Measurements from ENCODE around the gene GNG13. TPM values are rescaled to one million over a fixed set of nuclear protein-coding genes. Genes with fewer than 3 reads are reported as not detected.

GNG13 gene
- total RNA-seq, 1 donor from 2014 or later: not detected

DNA sequence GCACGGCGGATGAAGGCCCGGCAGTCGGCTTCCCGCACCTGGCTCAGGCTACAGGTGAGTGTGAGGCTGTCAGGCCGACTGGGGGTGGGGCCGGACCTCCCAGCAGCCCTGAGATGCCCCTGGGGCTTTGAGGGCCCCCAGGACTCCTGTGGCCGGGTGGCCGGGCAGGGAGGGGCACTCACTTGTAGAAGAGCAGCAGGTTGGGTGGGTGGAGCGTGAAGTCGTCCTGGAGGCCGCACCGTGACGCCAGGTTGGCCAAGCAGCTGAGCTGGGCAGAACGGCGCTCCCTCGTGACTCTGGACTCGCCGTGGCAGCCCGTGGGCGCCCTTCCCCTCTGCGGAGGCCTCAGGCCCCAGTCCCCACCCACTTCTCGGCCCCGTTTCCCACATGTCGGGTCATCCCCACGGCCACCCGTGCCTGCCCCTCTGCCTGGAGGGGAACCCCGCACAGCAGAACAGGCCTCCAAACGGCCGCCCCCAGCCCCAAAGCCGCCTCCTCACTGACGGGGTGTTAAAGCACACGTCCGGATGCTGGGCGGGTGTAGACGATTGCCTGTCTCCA lies 25.2 kb downstream of the GNG13 start:
- no peaks in the 10 kb centered on the region for H3K27me3 Mint-ChIP-seq (ENCODE audit: low read depth)
- H3K4me3 Mint-ChIP-seq: no peak overlapping the region
- TF ChIP-seq, protein P1, sequence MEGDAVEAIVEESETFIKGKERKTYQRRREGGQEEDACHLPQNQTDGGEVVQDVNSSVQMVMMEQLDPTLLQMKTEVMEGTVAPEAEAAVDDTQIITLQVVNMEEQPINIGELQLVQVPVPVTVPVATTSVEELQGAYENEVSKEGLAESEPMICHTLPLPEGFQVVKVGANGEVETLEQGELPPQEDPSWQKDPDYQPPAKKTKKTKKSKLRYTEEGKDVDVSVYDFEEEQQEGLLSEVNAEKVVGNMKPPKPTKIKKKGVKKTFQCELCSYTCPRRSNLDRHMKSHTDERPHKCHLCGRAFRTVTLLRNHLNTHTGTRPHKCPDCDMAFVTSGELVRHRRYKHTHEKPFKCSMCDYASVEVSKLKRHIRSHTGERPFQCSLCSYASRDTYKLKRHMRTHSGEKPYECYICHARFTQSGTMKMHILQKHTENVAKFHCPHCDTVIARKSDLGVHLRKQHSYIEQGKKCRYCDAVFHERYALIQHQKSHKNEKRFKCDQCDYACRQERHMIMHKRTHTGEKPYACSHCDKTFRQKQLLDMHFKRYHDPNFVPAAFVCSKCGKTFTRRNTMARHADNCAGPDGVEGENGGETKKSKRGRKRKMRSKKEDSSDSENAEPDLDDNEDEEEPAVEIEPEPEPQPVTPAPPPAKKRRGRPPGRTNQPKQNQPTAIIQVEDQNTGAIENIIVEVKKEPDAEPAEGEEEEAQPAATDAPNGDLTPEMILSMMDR (conservative IDR thresholded peaks at IDR 0.05): no peak
- no peaks in the 10 kb centered on the region for H3K36me3 Mint-ChIP-seq (ENCODE audit: low read depth)
- no peaks in the 10 kb centered on the region for H3K4me1 Mint-ChIP-seq
- DNase-seq (ENCODE audit: low read depth, low spot score): no peak
- no peak overlapping the region for H3K27ac Mint-ChIP-seq (ENCODE audit: unreplicated experiment)
- no peaks in the 10 kb centered on the region for H3K9me3 Mint-ChIP-seq

DNA sequence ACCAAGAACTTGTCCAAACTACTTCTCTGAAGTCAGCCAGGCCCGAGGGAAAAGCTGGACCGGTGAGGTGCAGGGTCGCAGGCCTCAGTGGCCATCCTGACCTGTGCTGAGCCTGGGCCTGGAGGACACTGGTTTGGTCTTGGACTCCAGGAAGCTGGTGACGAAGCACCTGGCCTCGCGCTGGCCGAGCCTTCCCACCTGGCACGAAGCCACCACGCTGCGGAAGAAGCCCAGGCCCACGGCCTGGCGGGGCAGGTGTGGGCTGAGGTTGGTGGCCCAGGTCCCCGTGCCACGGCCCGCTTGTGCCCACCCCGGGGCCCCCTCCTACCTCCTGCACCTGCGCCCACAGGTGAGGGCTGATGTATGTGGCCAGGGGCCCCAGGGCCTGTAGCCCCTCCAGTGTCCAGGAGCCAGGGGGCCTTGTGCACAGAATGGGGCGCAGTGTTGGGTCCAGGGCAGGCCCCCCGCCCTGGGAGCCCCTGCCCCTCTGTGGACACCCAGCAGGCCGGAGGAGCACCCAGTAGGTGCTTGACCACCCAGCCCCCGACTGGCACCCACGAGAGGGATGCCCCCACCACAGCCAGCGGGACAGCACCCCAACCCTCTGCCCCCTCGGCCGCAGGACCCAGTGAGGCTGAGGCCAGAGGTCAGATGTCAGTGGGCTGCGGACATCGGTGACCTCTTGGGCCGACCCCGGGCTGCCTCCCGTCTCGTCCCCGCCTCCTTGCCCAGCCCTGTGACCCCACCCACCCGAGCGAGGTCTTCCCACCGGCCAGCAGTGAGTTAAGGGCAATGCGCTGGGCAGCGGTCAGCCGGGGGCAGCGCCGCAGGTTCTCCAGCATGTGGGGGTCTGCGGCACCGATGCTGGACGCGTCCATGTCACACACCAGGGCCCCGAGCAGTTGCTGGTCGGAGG lies 26.2 kb downstream of the GNG13 start:
- TF ChIP-seq, protein P1 (conservative IDR thresholded peaks at IDR 0.05): no peak
- H3K27ac Mint-ChIP-seq (ENCODE audit: unreplicated experiment): no peak overlapping the region
- no peaks in the 10 kb centered on the region for H3K36me3 Mint-ChIP-seq (ENCODE audit: low read depth)
- H3K4me3 Mint-ChIP-seq: no peak overlapping the region
- H3K4me1 Mint-ChIP-seq: no peaks in the 10 kb centered on the region
- DNase-seq (ENCODE audit: low read depth, low spot score): no peak
- H3K27me3 Mint-ChIP-seq (ENCODE audit: low read depth): no peaks in the 10 kb centered on the region
- H3K9me3 Mint-ChIP-seq: no peaks in the 10 kb centered on the region

DNA sequence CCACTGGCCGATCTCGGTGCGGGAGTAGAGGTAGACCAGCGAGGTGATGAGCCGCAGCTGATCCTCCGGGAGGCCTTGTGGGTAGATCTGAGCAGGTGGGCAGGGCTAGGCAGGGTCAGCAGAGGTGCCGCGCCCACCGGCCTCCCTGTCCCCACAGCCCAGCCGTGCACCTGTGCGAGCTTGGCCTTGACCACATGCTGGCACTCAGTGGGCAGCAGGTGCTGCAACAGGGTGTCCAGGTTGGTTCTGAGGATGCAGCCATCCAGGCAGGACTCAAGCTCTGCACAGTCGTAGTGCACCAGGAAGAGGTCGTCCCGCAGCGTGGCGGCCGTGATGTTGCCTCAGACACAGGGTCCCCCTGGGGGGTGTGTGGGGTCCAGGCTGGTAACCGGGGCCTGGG lies 27.6 kb downstream of the GNG13 start:
- H3K27me3 Mint-ChIP-seq (ENCODE audit: low read depth): no peaks in the 10 kb centered on the region
- H3K27ac Mint-ChIP-seq (ENCODE audit: unreplicated experiment): no peak overlapping the region
- no peaks in the 10 kb centered on the region for H3K36me3 Mint-ChIP-seq (ENCODE audit: low read depth)
- H3K4me3 Mint-ChIP-seq: no peak overlapping the region
- TF ChIP-seq, protein P1 (conservative IDR thresholded peaks at IDR 0.05): no peak
- DNase-seq (ENCODE audit: low read depth, low spot score): no peak
- H3K4me1 Mint-ChIP-seq: no peaks in the 10 kb centered on the region
- H3K9me3 Mint-ChIP-seq: no peaks in the 10 kb centered on the region

DNA sequence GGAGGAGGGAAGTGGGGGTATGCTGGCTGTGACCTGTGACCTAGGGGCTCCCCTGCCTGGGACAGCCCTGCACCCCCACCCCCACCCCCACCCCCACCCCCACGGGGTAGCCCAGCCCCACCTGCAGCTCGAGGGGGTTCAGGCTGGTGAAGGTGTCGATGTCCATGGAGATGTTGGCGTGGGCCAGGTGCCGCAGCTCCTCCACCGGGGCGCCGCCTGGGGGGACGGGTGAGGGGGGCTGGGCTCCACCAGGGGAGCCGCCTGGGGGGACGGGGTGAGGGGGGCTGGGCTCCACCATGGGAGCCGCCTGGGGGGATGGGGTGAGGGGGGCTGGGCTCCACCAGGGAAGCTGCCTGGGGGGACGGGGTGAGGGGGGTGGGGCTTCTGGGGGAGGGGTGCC lies 30.1 kb downstream of the GNG13 start:
- Mint-ChIP-seq H3K9me3 (no peaks in the 10 kb centered on the region), H3K27ac (ENCODE audit: unreplicated experiment) (no peak overlapping the region), H3K4me1 (no peaks in the 10 kb centered on the region), H3K4me3 (no peak overlapping the region), H3K27me3 (ENCODE audit: low read depth) (no peaks in the 10 kb centered on the region), H3K36me3 (ENCODE audit: low read depth) (no peaks in the 10 kb centered on the region)
- TF ChIP-seq, protein P1 (conservative IDR thresholded peaks at IDR 0.05): no peak
- no peak for DNase-seq (ENCODE audit: low read depth, low spot score)

DNA sequence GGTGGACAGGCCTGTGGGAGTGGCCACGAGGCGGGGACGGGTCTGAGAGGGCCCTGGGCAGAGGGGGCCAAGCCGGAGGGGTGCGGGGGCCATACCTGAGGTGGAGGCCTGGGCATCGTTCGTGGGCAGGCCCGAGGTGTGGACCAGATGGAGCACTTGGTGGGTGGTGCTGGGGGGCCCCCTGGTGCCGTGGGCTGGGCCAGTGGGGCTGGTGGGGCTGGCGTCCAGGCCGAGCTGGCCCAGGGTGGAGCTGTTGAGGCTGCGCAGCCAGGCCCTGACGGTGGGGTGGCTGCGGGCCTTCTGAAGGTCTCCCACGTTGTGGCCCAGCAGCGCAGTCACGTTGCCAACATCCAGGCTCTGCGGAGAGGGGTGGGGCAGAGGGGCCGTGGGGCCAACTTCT lies 30.6 kb downstream of the GNG13 start:
- H3K9me3 Mint-ChIP-seq: no peaks in the 10 kb centered on the region
- H3K4me3 Mint-ChIP-seq: no peak overlapping the region
- no peak for DNase-seq (ENCODE audit: low read depth, low spot score)
- no peaks in the 10 kb centered on the region for H3K36me3 Mint-ChIP-seq (ENCODE audit: low read depth)
- H3K4me1 Mint-ChIP-seq: no peaks in the 10 kb centered on the region
- TF ChIP-seq, protein P1 (conservative IDR thresholded peaks at IDR 0.05): no peak
- no peaks in the 10 kb centered on the region for H3K27me3 Mint-ChIP-seq (ENCODE audit: low read depth)
- no peak overlapping the region for H3K27ac Mint-ChIP-seq (ENCODE audit: unreplicated experiment)
